ENCODE results near the gene TAB3. TPM values are rescaled to one million over a fixed set of nuclear protein-coding genes. Genes with fewer than 3 reads are reported as not detected.

Gene TAB3
- polyA plus RNA-seq, 3 donors, result 4.4 to 11.8 (median 5.4) TPM

DNA sequence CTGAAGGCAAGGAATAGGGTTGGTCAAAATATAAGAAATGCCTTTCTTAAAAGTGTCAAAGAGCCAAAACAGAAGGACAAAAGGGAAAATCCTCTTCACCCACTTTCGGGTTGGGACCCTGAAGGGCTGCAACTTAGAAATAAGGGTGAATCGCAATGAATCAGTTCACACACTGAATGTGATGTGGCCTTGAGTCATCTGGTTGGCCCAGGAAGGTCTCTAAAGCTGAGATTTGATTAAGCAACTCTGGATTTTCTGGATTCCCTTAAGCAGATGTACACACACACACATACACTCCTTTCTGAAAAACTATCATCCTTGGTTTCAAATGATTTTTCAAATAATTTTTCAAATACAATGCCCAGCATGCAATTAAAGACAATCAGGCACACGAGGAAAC lies 13.1 kb downstream of the TAB3 start:
- H3K9me3 ChIP-seq (replicated peaks in 1 of 2; ENCODE audit: control insufficient read depth in 1 of 2, insufficient read depth in 1 of 2, low read length in 2 of 2), result no peaks in the 10 kb centered on the region
- H3K27me3 ChIP-seq (ENCODE audit: control insufficient read depth in 2 of 2, insufficient read depth in 2 of 2, low read length in 2 of 2), result no peaks in the 10 kb centered on the region
- peaks cover 6 to 7% of the 10 kb centered on the region in 2 donors for H3K36me3 Mint-ChIP-seq
- no peak overlapping the region for H3K4me2 ChIP-seq (replicated peaks; ENCODE audit: extremely low read depth, low read length, poor library complexity, severe bottlenecking)
- H3K4me1 Mint-ChIP-seq, result peaks cover 9% of the 10 kb centered on the region
- DNase-seq, result peak in 1 of 3 donors; percentile 61
- no peak overlapping the region for H3K27ac ChIP-seq (ENCODE audit: low read depth in 1 of 2, low read length in 2 of 2)
- peaks cover 15% of the 10 kb centered on the region for H4K20me1 ChIP-seq (ENCODE audit: insufficient read depth, low read length)
- H2AFZ ChIP-seq (ENCODE audit: insufficient read depth, low read depth, low read length, poor library complexity, severe bottlenecking), result no peak overlapping the region
- peaks cover 0 to 3% (median 0%) of the 10 kb centered on the region in 7 donors for H3K9me3 Mint-ChIP-seq
- peaks cover 0 to 2% (median 1%) of the 10 kb centered on the region in 3 donors for H3K27me3 Mint-ChIP-seq (ENCODE audit: low read depth in 3 of 3)
- WGBS (ENCODE audit: insufficient coverage), result 100% methylated on average over 1 of the region's 3 CpGs
- H3K4me1 ChIP-seq (ENCODE audit: control insufficient read depth in 1 of 2, insufficient read depth in 2 of 2, low read length in 2 of 2), result peaks cover 0 to 2% of the 10 kb centered on the region in 2 donors
- TF ChIP-seq, protein P1, sequence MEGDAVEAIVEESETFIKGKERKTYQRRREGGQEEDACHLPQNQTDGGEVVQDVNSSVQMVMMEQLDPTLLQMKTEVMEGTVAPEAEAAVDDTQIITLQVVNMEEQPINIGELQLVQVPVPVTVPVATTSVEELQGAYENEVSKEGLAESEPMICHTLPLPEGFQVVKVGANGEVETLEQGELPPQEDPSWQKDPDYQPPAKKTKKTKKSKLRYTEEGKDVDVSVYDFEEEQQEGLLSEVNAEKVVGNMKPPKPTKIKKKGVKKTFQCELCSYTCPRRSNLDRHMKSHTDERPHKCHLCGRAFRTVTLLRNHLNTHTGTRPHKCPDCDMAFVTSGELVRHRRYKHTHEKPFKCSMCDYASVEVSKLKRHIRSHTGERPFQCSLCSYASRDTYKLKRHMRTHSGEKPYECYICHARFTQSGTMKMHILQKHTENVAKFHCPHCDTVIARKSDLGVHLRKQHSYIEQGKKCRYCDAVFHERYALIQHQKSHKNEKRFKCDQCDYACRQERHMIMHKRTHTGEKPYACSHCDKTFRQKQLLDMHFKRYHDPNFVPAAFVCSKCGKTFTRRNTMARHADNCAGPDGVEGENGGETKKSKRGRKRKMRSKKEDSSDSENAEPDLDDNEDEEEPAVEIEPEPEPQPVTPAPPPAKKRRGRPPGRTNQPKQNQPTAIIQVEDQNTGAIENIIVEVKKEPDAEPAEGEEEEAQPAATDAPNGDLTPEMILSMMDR (IDR thresholded peaks at IDR 0.05), result no peak
- no peak overlapping the region for H3K4me3 Mint-ChIP-seq
- peaks cover 52% of the 10 kb centered on the region for H3K79me2 ChIP-seq (ENCODE audit: insufficient read depth, low read length)
- H3K36me3 ChIP-seq (replicated peaks in 1 of 2; ENCODE audit: control insufficient read depth in 1 of 2, insufficient read depth in 2 of 2, low read length in 2 of 2), result no peaks in the 10 kb centered on the region
- intact Hi-C loops (cut with micrococcal nuclease), result no loop called here
- H3K9ac ChIP-seq (ENCODE audit: insufficient read depth, low read length, poor library complexity, severe bottlenecking), result no peak overlapping the region
- H3K4me3 ChIP-seq (replicated peaks in 1 of 3; ENCODE audit: low read depth in 2 of 3, low read length in 3 of 3), result no peak overlapping the region
- H3K27ac Mint-ChIP-seq, result no peak overlapping the region

DNA sequence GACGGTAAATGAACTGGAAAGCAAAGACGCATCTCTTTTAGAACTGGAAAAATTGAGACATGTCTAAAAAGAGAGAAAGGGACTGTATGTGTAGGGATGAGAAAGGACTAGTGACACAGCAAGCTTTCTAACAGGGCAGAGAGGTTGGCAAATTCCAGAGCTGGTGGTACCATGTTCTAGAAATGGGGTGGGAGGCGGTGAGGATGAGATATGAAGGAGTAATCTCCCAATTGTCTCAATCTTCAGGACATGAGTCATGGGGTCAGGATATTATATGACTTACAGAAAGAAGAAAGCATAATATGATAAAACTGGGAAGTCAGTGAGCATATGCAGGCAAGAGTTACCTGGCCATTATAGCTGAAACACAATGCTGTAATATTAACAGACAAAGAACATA lies 14.2 kb downstream of the TAB3 start:
- intact Hi-C loops (cut with micrococcal nuclease), result no loop called here
- H3K4me1 Mint-ChIP-seq, result peaks cover 9% of the 10 kb centered on the region
- peaks cover 7 to 13% of the 10 kb centered on the region in 2 donors for H3K36me3 Mint-ChIP-seq
- Histone ChIP-seq H3K4me2 (replicated peaks; ENCODE audit: extremely low read depth, low read length, poor library complexity, severe bottlenecking) (no peak overlapping the region), H3K4me1 (ENCODE audit: control insufficient read depth in 1 of 2, insufficient read depth in 2 of 2, low read length in 2 of 2) (peaks cover 0 to 2% of the 10 kb centered on the region in 2 donors), H4K20me1 (ENCODE audit: insufficient read depth, low read length) (peaks cover 15% of the 10 kb centered on the region), H2AFZ (ENCODE audit: insufficient read depth, low read depth, low read length, poor library complexity, severe bottlenecking) (no peak overlapping the region), H3K9me3 (replicated peaks in 1 of 2; ENCODE audit: control insufficient read depth in 1 of 2, insufficient read depth in 1 of 2, low read length in 2 of 2) (no peaks in the 10 kb centered on the region), H3K79me2 (ENCODE audit: insufficient read depth, low read length) (peaks cover 46% of the 10 kb centered on the region), H3K27me3 (ENCODE audit: control insufficient read depth in 2 of 2, insufficient read depth in 2 of 2, low read length in 2 of 2) (no peaks in the 10 kb centered on the region), H3K9ac (ENCODE audit: insufficient read depth, low read length, poor library complexity, severe bottlenecking) (no peak overlapping the region), H3K27ac (ENCODE audit: low read depth in 1 of 2, low read length in 2 of 2) (no peak overlapping the region), H3K4me3 (replicated peaks in 1 of 3; ENCODE audit: low read depth in 2 of 3, low read length in 3 of 3) (no peak overlapping the region), H3K36me3 (replicated peaks in 1 of 2; ENCODE audit: control insufficient read depth in 1 of 2, insufficient read depth in 2 of 2, low read length in 2 of 2) (no peaks in the 10 kb centered on the region)
- TF ChIP-seq, protein P1 (IDR thresholded peaks at IDR 0.05), result no peak
- WGBS (ENCODE audit: insufficient coverage), result 100% methylated on average over 1 of the region's 3 CpGs
- no peak overlapping the region for H3K27ac Mint-ChIP-seq
- H3K27me3 Mint-ChIP-seq (ENCODE audit: low read depth in 3 of 3), result peaks cover 0 to 2% (median 1%) of the 10 kb centered on the region in 3 donors
- no peak overlapping the region for H3K4me3 Mint-ChIP-seq
- peaks cover 0 to 3% (median 0%) of the 10 kb centered on the region in 7 donors for H3K9me3 Mint-ChIP-seq
- DNase-seq, result no peak
